T-helper 1 cell treated with Interleukin-12 subunit alpha and Interleukin-12 subunit beta and Interleukin-4 antibody, amounts not matched to agents 30 ng/mL and 1 ng/mL, for 36 hours (primary cell): Measurements from ENCODE around the gene STK32B. TPM values are rescaled to one million over a fixed set of nuclear protein-coding genes. Genes with fewer than 3 reads are reported as not detected.

Experiments
- intact Hi-C: fragments of 100-400 bp; cut with micrococcal nuclease; formaldehyde crosslinking; loops from one replicate; pipeline ENCODE4 v1.15.1; 2024
- total RNA-seq: library from RNA; stranded (reverse); gene quantifications from 2 replicates; pipeline ENCODE4 v1.2.3, GENCODE V29; 2022

Gene STK32B
- total RNA-seq, 1 donor from 2014 or later: not detected

DNA sequence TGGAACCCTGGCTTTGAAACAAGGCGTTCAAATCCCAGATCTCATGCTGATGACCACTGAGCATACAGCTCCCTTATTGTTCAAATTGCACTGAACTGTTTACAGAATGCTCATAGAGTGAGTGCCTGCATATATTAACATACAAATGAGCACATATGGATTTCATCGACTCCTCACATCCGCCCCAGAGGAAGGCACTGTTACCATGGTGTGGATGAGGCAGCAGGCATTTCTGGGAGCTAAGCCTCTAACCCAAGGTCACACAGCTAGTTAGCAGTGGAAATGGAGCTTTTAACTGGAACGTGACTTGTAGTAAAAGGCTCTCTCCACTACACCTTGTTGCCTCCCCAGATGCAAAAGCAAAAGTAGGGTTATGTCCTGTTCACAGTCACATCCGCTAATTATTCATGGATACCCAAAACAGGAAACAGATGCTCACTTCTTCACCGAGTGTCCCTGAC, 289.7 kb downstream of the STK32B start:
- intact Hi-C loops: no loop called here

GRCh38 chr4:5341526-5341925, 290.2 kb downstream of the STK32B start:
- intact Hi-C loops: no loop called here

DNA sequence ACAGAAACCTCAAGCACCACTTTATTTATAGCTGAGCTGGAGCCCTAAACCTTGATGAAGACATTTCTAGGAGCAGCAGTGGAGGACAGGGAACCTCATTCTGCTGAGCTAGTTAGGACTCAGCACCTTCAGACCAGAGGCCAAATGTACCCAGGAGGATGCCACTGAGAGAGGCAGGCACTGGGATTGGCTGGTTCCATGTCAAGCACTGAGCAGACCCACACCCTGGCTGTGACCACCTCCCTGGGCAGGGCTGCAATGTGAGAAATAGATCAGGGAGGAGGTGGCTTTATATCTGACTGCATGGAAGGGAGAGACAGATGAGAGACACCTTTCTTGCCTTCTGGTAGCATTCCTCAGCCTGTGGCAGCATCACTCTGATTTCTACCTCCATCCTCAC, 304.6 kb downstream of the STK32B start:
- intact Hi-C loops: no loop called here

- intact Hi-C loops: no loop called here
These were observed 306.6 kb downstream of the STK32B start for GRCh38 chr4:5357870-5358269.

- intact Hi-C loops: no loop called here
These were observed 310.7 kb downstream of the STK32B start for GRCh38 chr4:5361968-5362367.

GRCh38 chr4:5364406-5364805, 313.1 kb downstream of the STK32B start:
- intact Hi-C loops: no loop called here

DNA sequence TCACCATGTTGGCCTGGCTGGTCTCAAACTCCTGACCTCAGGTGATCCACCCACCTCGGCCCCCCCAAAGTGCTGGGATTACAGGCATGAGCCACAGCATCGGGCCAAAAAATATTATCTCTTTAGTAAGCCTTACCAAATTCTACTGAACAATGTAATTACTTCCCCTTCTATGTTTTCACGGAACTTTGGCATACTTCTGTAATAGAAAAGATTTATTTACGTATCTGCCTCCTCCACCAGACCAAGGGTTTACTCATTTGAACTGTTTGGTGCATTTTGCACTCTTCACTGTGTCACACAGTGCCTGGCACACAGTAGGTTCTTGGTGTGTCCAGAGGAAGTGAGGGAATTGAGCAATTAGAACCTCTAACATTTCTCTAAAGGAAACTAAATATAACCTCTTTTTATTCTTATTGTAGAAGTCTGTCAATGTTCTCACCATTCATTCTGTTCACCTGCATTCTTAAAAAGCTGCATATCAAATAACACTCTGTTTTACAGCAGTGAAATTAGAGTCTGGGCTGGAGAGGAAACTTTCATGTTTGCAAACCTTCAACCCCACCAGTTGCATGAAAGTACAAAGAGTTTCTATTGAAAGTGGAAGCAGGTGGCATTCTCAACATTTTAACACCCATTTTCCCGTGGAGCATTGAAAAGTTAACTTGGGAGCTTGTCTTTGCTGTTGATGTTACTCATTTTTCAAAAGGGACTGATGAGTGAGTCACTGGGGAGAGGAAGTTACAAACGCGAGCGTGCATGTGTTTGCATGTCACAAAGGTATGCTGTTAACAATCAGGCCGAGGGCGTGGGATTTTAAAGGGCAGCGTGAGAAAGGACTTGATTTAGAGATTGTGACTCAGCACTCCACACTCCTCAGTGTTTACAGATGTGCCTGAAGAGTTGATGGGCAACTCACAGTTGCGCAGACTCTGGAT, 314.1 kb downstream of the STK32B start:
- intact Hi-C loops: no loop called here

- intact Hi-C loops: no loop called here
These were observed 314.7 kb downstream of the STK32B start for GRCh38 chr4:5366009-5366386.

GRCh38 chr4:5366421-5366820, 315.1 kb downstream of the STK32B start:
- intact Hi-C loops: no loop called here

DNA sequence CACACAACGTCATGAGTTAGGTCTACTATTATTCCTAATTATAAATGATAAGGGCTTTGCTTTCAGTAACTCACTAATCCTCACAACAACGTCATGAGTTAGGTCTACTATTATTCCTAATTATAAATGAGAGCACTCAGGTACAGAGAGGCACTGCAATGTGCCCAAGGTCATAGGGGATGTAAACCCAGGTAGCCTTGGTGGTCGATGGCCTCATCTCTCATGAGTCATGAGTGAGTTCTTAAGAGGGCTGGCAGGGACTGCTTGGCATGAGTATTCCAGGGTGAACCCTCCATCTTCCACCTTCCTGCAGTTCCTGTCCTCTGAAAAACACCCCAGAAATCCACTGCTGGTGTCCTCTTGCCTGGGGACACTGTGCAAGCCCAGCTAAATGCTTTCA, 317.1 kb downstream of the STK32B start:
- intact Hi-C loops: no loop called here

DNA sequence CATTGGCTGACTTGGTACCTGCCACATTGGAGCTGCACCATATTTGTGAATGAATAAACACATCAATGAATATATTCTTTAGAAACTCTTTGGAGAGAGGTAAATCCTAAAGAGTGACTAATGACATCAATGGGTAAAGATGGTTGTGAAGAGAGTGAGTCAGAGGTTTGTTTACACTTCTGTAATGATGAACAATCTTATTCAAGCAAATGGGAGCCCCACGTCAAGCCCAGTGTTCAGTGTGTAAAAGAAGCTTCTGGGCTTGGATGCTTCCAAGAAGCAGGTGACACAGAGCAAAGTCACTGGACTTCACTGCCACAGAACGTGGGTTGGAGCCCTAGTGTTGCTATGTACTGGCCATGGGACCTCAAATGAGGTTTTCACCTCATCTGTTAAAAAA, 319.0 kb downstream of the STK32B start:
- intact Hi-C loops: no loop called here

DNA sequence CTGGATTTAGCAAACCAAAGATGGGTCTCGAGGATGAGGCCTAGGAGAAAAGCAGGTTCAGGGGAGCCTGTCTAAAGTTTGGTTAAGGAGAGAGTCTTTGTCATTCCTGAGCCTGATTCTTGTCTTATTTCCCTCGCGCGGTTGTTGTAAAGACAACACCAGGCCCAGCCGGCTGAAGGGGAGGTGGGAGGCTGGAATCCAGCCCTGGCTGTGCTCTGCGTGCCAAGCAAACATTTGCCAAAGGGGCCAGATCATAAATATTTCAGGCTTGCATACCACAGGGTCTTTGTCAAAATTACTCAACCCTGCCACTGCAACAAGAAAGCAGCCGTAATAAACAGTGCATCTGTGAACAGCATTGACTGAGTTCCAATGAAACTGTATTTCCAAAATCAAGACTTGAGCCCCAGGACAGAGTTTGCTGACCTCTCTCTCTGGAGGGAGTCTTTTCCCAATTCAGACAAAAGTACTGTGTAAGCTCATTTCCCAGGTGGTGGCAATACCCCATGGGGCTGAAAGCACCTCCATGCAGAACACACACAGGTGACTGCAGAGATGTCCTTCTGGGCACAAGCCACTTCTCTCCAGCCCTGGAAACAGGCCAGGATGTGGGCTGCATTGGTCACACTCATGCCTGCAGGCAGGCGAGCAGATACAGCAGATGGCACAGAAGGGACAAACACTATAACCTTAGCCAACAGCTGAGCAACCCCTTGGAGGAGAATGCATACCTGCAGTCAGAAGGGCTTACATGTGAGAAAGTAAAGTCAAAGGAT, 320.3 kb downstream of the STK32B start:
- intact Hi-C loops: no loop called here

DNA sequence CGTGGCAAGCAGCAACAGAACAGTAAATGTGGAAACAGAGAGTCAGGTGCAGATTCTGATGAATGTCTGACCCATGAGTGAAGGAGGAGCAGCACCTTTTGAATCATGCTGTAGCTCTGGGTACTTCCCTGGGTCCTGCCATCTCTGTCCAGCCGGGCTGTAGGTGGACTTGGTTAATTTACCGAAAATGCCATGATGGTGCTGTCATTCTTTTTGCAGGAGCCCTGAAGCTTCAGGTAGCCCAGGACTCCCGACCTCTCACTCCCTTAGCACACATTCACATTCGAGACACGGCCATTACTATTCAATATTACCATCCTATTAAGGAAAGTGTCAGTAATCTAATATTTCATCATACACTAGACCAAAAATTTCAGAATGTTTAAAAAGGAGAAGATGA, 320.9 kb downstream of the STK32B start:
- intact Hi-C loops: no loop called here

GRCh38 chr4:5373327-5373726, 322.0 kb downstream of the STK32B start:
- intact Hi-C loops: no loop called here

GRCh38 chr4:5374592-5374991, 323.3 kb downstream of the STK32B start:
- intact Hi-C loops: no loop called here

DNA sequence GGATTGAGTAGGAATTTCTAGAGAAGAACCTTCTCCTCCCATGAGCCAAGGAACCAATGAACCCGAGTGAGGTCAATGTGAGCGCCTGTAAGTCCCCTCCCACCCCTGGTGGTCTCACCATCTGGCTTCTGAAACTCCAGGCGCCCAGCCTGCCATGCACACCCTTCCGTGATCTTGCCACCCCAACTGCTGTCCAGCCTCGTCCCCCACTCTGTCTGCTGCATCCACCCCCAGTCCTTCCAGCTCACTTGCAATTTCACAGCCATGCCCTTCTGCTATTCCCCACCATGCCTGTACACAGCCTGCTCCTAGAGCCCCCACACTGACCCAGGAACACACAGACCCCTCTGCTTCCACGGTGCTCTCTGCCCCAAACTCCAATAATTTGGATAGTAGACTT, 323.7 kb downstream of the STK32B start:
- intact Hi-C loops: no loop called here

- intact Hi-C loops: no loop called here
These were observed 324.7 kb downstream of the STK32B start for GRCh38 chr4:5376015-5376414.

DNA sequence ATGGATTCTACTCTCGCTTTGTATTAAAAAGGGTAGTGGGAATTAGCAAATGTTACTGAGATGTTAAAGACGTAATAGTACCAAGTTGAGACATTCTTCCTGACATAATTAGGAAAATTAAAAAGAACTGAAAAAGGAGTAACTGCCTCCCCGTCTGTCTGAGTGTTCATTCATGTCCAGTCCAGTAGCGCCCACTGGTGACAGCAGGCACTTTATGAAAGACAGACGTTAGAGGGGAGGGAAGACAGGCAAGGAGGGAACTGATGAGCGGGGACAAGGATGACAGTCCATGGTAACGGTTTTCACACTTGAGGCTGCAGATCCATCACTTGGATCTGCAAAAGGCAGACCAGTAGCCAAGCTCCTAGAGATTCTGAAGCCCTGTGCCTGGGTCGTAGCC, 326.7 kb downstream of the STK32B start:
- intact Hi-C loops: no loop called here

- intact Hi-C loops: no loop called here
These were observed 328.6 kb downstream of the STK32B start for GRCh38 chr4:5379895-5380294.

DNA sequence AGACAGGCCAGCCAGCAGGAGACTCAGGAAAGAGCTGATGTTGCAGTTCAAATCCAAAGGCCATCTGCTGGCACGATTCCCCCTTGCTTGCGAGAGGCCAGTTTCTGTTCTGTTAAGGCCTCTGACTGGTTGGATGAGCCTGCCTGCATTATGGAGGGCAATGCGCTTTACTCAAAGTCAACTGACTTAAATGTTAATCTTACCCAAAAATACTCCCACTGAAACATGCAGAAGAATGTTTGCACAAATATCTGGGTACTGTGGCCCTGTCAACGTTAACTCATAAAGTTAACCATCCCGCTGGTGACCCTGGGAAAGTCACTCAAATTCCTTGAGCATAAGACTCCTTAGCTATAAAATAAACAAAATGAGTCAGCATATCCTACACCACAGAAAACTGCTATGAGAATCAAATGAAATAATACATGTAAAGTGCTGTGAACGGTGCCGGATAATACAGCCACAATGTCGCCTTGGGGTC, 330.7 kb downstream of the STK32B start:
- intact Hi-C loops: no loop called here

DNA sequence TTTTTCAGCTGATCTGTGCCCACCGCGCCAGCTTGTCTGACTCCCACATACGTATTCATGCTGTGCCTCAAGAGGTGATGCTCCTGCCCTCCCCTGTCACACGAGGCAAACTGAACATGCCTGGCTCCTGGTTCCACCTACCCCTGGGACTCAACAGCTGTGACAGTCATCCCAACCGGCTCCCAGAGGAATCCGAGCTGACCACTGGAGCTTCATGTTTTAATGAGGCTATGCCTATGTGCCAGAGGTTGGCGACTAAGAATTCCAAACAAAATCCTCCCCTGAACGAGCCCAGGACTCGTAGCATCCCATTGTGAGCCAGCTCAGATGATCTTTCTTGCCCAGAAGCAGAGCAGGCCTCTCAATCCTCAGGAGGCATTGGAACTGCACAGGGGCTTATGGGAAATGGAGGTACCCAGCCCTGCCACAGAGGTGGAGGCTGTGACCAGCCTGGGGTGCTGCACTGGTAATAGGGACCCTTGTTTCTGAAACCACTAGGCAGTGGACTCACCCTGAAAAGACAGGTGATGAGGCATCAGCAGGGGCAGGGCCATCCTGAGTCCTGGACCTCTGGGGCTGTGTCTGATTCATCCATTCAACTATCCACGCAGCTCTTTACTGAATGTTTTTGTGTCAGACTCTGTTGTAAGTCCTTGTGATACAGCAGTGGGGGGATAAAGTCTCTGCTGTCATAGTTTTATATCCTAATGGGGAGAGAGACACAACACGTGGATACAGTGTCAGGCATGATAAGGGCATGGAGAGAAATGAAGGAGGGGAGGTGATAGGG, 332.1 kb downstream of the STK32B start:
- intact Hi-C loops: no loop called here
